Stromal cell of bone marrow (primary cell): ENCODE measurements around the gene FAM240B.

Source experiments
- DNase-seq: peaks from one replicate; pipeline ENCODE4 v3.0.0-alpha.2; 2012; ENCODE audit warnings: low read depth

FAM240B gene

GRCh38 chr9:38720083-38720745, at the start of gene FAM240B:
Gene FAM240B, minus strand, starts transcription at chr9:38720133. Its CDS starts 16,134 bp downstream, at chr9:38703999.
- no peak for DNase-seq

- no peak for DNase-seq
Measured at GRCh38 chr9:38768351-38768761, 48.4 kb upstream of the FAM240B start.

DNA sequence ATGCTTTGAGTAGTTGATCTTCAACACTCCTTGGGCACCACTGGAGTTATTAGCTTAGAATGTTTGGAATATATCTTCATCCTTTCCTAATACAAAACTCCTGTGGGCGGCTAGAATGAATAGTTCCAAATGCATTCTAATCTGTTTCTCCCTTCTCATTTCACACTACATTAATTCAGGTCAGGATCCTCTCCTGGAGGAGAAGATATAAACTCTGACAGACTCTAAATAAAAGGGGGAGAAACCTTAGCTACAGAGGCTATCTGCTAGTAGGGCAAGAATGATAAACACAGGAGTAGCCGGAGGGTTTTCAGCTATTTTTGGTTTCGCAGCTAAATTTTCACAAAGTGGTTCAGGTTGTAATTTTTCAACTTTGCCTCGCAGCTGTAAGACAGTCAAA, 45.2 kb upstream of the FAM240B start:
- DNase-seq = no peak

DNA sequence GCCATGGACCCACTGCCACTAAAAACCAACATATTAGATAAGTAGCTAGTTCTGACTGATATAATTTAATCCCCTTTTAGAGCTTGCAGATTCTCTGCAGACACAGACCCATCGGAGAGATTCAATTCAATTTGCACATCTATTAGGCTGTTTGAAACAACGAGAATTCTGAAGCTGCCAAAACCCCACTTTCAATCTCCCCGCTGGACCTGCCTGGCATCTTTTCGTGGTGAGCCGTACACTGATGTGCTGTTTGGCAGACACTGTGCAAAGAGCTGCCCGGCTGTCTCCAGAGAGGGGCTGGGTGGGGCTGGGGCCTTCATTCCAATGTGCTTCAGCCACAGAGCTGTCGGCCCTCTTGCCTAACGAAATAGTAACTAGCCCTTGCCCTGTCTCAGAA, 42.1 kb upstream of the FAM240B start:
- DNase-seq = no peak

DNA sequence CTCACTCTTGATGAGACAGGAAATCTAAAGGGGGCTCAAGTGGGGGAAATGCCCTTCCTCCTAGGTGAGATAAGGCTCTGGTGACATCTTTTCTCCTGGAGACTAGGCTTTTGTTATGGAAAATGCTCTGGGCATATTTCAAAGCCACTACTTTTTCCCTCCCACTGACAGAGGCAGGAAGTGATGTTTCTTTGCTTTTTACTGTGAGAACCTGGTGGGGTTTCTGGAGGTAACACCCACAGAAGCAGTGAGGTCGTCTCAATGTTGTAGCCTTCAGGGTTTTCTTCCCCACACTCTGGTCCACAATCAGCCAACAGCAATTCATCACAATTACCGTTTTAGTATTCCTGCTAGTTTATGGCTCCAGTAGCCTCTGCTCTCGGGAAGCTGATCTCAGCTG, 41.4 kb upstream of the FAM240B start:
- no peak for DNase-seq

DNA sequence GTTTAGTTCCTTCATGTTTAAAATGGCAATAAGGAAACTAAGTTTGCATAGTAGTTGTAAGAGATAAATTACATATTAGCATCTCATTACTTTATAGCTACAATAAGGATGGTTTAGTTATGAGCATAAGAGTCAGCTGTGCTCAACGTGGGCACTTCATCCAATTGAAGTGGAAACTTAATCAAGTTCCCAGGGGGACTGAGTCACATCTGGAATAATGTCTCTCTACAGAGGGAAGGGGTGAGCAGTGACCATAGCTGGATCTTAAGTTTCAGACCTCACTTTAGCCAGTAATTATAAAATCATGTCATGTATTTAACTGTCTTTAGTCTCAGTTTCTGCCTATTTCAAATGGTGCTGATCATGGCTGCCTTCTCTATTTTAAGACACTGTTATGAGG, 36.8 kb upstream of the FAM240B start:
- DNase-seq = no peak

DNA sequence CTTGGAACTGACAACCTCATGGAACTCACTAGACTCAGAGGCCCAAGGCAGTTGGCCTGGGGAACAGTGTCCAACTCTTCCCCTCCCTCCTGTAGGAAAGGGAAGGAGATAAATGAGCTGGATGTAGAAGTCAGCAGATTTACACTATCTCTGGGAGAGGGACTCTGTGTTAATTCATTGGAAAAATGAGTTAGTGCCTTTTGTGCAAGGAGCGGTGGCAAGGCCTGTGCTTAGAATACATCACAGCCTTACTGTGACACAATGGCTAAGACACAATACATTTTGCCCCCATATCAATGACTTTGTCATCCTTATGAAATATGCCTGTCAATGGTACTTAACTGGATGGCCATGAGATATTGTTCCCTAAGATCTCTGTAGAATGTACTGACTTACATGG, 28.0 kb upstream of the FAM240B start:
- no peak for DNase-seq

- no peak for DNase-seq
Measured at GRCh38 chr9:38747067-38747466, 27.1 kb upstream of the FAM240B start.

DNA sequence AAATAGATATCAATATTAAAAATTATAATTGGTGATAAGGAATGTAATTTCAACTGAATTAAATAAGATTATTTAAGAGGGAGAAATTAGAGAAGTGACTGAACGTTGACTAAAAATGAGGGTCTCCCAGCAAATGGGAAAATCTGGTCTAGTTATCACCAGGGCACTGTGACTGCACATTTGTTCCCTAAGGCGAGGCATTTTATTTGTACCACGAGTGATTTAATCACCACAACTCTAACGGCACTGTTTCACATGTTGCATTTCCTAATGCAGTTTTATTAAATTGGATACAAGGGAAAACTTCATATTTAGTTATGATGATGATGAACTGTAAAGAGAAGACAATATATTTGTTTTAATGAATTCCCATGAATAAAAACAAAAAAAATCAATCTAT, 26.4 kb upstream of the FAM240B start:
- no peak for DNase-seq

DNA sequence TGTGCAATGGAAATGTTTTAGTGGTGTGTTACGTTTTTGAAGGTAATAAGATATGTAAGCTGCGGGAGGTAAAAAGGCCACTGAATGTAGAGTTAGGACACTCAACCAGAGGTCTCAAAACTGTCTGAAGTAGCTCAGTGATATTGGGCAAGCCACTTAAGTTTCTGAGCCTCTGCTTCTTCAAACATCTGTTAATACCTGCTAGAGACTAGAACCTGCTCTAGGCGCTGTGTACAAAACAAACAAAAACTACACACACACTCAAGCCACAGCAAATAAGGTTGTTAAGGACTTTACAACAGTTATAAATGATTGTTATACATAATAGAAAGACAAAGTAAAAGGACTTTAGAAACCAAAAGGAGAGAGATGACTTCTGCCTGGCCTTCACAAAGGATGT, 24.6 kb upstream of the FAM240B start:
- no peak for DNase-seq

- DNase-seq = no peak
Measured at GRCh38 chr9:38737246-38737645, 17.3 kb upstream of the FAM240B start.

DNA sequence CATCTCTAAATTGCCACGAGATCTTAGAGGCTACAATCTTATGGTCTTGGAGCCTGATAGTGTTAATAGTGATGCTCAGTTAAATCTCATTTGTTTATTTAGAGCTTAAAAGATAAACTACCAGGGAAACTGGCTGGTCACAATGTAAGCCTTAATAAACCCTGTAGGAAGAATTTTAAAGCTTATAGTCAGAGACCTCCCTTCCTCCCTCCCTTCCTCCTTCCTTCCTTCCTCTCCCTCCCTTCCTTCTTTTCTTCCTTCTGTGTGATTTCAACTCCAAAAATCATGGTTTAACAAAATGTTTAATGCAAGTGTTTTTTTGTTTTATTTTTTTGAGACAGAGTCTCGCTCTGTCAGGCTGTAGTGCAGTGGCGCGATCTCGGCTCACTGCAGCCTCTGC, 14.9 kb upstream of the FAM240B start:
- no peak for DNase-seq

DNA sequence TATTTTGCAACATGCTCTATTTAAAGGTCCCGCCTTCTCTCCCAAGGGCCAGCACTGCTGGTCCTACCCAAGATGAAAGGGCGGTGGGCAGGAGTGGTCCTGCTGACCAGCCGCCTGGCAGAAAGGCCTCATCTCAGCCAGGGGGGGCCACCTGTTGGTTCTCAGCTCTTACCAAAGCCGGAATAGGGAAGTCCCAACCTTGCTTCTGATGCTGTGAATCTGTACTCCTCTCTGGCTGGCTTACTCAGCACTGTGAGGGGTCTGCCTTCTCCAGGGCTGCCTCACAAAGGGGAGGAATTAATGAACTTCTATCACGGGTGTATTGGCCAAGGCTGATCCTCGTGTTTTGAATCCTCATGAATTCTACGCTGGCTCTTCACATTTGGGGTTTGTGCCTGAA, 13.6 kb upstream of the FAM240B start:
- DNase-seq = no peak

DNA sequence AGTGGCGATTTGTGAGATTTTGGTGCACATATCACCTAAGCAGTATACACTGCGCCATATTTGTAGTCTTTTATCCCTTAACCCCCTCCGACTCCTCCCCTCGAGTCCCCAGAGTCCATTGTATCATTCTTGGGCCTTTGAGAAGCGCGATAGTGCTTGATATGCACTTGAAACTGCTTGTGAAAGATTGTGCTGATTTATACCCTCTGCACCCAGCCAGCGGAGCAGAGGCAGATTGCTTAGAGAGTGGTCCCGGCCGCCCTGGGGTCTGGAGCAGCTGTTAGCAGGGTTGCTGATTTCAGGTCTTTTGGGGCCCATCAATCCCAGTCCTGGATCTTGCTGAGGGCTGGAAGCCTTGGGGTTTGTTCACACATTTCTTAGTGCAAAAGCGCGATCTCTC, 13.0 kb upstream of the FAM240B start:
- DNase-seq = no peak

GRCh38 chr9:38727497-38728001, 7.6 kb upstream of the FAM240B start:
- no peak for DNase-seq

DNA sequence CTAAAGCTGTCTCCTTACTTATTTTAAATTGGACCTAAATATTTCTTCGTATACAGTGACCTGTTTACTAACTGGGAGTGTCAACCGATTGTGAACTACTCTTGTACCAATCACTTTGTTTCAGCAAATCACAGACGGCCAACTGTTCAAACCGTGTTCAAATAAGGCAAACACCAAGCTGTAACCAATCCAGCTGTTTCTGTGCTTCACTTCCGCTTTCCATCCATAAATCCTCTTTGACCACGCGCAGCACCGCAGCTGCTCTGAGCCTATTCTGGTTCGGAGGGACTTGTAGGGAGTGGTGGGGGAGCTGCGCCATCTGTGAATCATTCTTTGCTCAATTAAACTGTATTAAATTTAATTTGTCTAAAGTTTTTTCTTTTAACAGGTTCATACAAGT, 4.8 kb upstream of the FAM240B start:
- DNase-seq = no peak

GRCh38 chr9:38718148-38718547, 1.8 kb downstream of the FAM240B start:
- no peak for DNase-seq

- no peak for DNase-seq
Measured at GRCh38 chr9:38715684-38716083, 4.2 kb downstream of the FAM240B start.

- peak; percentile 66 for DNase-seq
Measured at GRCh38 chr9:38713426-38713825, 6.5 kb downstream of the FAM240B start.

- DNase-seq = peak; percentile 6
Measured at GRCh38 chr9:38708759-38709158, 11.2 kb downstream of the FAM240B start.

- no peak for DNase-seq
Measured at GRCh38 chr9:38707885-38708637, 11.9 kb downstream of the FAM240B start.

- no peak for DNase-seq
Measured at GRCh38 chr9:38706493-38706892, 13.4 kb downstream of the FAM240B start.

GRCh38 chr9:38705917-38706316, 14.0 kb downstream of the FAM240B start:
- DNase-seq = no peak

DNA sequence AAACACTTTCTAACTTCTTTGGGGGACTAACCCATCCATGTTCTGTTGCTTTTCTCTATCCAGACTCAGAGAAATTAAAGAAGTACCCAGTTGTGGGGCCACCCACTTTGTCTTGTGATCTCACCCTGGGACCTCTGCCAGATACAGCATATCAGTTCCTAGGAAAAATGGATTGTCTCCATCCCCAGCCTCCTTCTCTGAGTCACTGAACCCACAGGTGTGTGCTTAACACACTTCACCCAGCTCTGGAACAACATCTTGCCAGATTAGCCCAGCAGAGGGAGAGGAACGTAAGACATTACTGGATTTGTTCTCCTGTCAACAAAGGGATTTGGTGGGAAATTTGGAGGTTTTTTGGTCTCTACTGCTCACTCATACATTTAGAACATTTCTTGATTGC, 19.2 kb downstream of the FAM240B start:
- no peak for DNase-seq
